HG03139 (cell line): ENCODE measurements around the gene FUBP3.
"Not testable (repeated sequence)": the region's sequence is repeated elsewhere in the genome, so short reads cannot be mapped to it uniquely, and the experiment has no call there.

Source experiments
- ATAC-seq: cut with Tn5 transposase; IDR thresholded peaks from one replicate; pipeline ENCODE4 v1.9.1; 2021; ENCODE audit not compliant: unreplicated experiment

The FUBP3 gene

GRCh38 chr9:130680836-130681768 lies 101.7 kb downstream of the FUBP3 start:
- no peak for ATAC-seq

- no peak for ATAC-seq
Observed at GRCh38 chr9:130681769-130682420, 102.5 kb downstream of the FUBP3 start.

GRCh38 chr9:130682421-130683121 lies 103.2 kb downstream of the FUBP3 start:
- no peak for ATAC-seq

- no peak for ATAC-seq
Observed at GRCh38 chr9:130685104-130685503, 105.7 kb downstream of the FUBP3 start.

GRCh38 chr9:130685945-130686344 lies 106.6 kb downstream of the FUBP3 start:
- not testable (repeated sequence) for ATAC-seq

- no peak for ATAC-seq
Observed at GRCh38 chr9:130687615-130688014, 108.2 kb downstream of the FUBP3 start.
